ENCODE results near the gene ARHGAP4.

GRCh38 chrX:153861733-153862310 lies 64.2 kb downstream of the ARHGAP4 start:
- TF ChIP-seq CTCF (IDR thresholded peaks at IDR 0.05) (no peak), EP300 (IDR thresholded peaks at IDR 0.05) (no peak)

Measured in tibial nerve (tissue), 4 donors.